Naive B cell (primary cell): ENCODE measurements around the gene SYT4. TPM values are rescaled to one million over a fixed set of nuclear protein-coding genes. Genes with fewer than 3 reads are reported as not detected.
"Not testable (repeated sequence)": the region's sequence is repeated elsewhere in the genome, so short reads cannot be mapped to it uniquely, and the experiment has no call there.

Experiments used
- ATAC-seq, 2 donors: fragments of 150-1000 bp; cut with Tn5 transposase; 2 replicates each; pipeline ENCODE4 v1.10.0; 2021; ENCODE audit warnings: low read depth in 2 of 2, mild to moderate bottlenecking in 2 of 2, moderate library complexity in 2 of 2
- DNase-seq: peaks from one replicate; pipeline ENCODE4 v3.0.0; 2022
- H3K27ac Mint-ChIP-seq, 6 donors: one replicate each; pipeline ENCODE4 v1.8.0; 2020 to 2022; ENCODE audit warnings: mild to moderate bottlenecking in 6 of 6, mixed read lengths in 6 of 6, moderate library complexity in 5 of 6, inconsistent platforms in 2 of 6
- H3K27me3 Mint-ChIP-seq, 3 donors: one replicate each; pipeline ENCODE4 v1.8.0; 2021 to 2022; ENCODE audit warnings: mixed read lengths in 3 of 3, mild to moderate bottlenecking in 1 of 3
- H3K36me3 Mint-ChIP-seq, 2 donors: one replicate each; pipeline ENCODE4 v1.8.0; 2020 to 2022; ENCODE audit warnings: mixed read lengths in 2 of 2, inconsistent platforms in 1 of 2, mild to moderate bottlenecking in 1 of 2
- H3K4me1 Mint-ChIP-seq, 3 donors: one replicate each; pipeline ENCODE4 v1.8.0; 2020 to 2022; ENCODE audit warnings: mixed read lengths in 3 of 3, inconsistent platforms in 1 of 3, mild to moderate bottlenecking in 1 of 3, moderate library complexity in 1 of 3
- H3K4me3 Mint-ChIP-seq, 8 donors: one replicate each; pipeline ENCODE4 v1.8.0; 2020 to 2022; ENCODE audit warnings: mild to moderate bottlenecking in 8 of 8, mixed read lengths in 8 of 8, moderate library complexity in 8 of 8, inconsistent platforms in 2 of 8
- H3K9me3 Mint-ChIP-seq, 7 donors: one replicate each; pipeline ENCODE4 v1.8.0; 2020 to 2022; ENCODE audit warnings: mixed read lengths in 7 of 7, mild to moderate bottlenecking in 5 of 7, inconsistent platforms in 2 of 7, moderate library complexity in 1 of 7
- polyA plus RNA-seq, 6 donors: library from polyadenylated mRNA; unstranded; fragments of 300-500 nt; fragmentation: Illumina TruSeq; gene quantifications; one replicate each; pipeline ENCODE4 v1.2.3, GENCODE V29; 2021; ENCODE audit warnings: low read depth in 6 of 6

SYT4 gene
- polyA plus RNA-seq, result not detected

DNA sequence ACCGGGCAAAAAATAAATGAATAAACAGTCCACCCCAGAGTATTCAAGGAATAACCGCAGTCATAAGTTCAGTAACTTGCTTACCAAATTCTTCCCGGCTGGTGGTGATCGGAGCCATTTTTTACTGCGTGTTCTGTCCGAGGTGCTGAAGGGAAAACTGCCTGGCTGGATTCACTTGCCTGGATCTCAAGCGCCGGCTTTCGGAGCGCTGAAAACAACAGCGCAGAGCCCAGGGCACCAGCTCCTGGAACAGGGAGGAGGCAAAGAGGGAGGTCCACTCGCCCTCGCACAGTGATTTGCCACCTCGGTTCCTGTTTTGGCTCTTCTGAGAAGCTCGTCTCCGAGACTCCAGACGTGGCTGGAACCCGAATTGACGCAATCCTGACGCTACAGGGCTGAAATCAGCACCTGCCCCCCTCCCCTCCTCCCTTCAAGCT lies at the start of gene SYT4:
TSS of gene SYT4 (minus strand) at position 327 of the 437 bp plus-strand sequence. CDS start at position 118, 209 bp downstream.
- Mint-ChIP-seq H3K27me3 (peaks cover 19 to 28% (median 24%) of the 10 kb centered on the region in 3 donors), H3K36me3 (no peaks in the 10 kb centered on the region), H3K27ac (no peak within 1 kb of the TSS), H3K4me3 (no peak within 1 kb of the TSS), H3K9me3 (no peaks in the 10 kb centered on the region), H3K4me1 (no peaks in the 10 kb centered on the region)
- DNase-seq (no peak), ATAC-seq (peak in 1 of 2 donors; percentile 23)

GRCh38 chr18:43322132-43322531 lies 44.8 kb upstream of the SYT4 start:
- Mint-ChIP-seq H3K4me3 (no peak overlapping the region), H3K9me3 (peaks cover 0 to 5% (median 0%) of the 10 kb centered on the region in 7 donors), H3K27ac (no peak overlapping the region), H3K4me1 (no peaks in the 10 kb centered on the region), H3K36me3 (no peaks in the 10 kb centered on the region), H3K27me3 (no peaks in the 10 kb centered on the region)
- DNase-seq (no peak), ATAC-seq (no peak)

DNA sequence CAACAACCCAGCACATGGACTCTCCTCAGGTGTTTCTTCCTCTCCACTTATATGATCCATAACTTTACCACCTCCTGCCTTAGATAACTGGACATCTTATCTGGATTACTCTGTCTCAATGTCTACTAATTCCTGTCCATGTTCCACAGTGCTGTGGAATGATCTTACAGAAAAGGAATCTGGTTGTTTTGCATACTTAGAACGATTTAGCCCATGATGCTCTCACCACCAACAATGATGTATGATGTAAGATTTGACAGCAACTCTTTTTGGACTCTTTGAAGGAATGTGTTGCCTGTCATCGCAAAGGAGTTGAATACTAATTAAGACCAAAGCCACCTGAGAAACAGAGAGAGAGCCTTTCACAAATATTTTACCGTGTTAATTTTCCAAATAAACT lies 37.7 kb upstream of the SYT4 start:
- Mint-ChIP-seq H3K4me1 (no peaks in the 10 kb centered on the region), H3K9me3 (no peaks in the 10 kb centered on the region), H3K36me3 (no peaks in the 10 kb centered on the region), H3K27me3 (no peaks in the 10 kb centered on the region), H3K27ac (no peak overlapping the region), H3K4me3 (no peak overlapping the region)
- ATAC-seq (no peak), DNase-seq (no peak)

DNA sequence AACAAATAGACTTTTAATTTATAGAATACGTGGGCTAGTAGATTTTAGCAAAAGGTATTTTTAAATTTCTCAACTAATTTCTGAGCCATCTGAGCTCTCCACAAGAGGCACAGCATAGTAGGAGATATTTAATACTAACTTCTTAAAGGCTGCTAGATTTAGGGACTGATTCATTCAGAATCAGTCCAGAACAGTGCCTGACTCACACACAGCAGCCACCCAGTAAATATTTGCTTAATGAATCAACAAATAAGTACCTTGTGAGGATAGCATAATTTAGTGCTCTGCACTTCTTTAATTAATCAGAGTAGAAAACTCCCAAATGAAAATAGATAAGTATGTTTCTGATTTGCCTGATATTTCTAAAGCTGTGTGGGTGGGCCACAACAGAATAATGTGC lies 35.6 kb upstream of the SYT4 start:
- no peak overlapping the region for H3K27ac Mint-ChIP-seq
- ATAC-seq, result no peak
- H3K36me3 Mint-ChIP-seq, result no peaks in the 10 kb centered on the region
- no peak for DNase-seq
- no peaks in the 10 kb centered on the region for H3K4me1 Mint-ChIP-seq
- H3K4me3 Mint-ChIP-seq, result no peak overlapping the region
- no peaks in the 10 kb centered on the region for H3K27me3 Mint-ChIP-seq
- no peaks in the 10 kb centered on the region for H3K9me3 Mint-ChIP-seq

GRCh38 chr18:43310239-43310638 lies 32.9 kb upstream of the SYT4 start:
- H3K4me3 Mint-ChIP-seq, result no peak overlapping the region

DNA sequence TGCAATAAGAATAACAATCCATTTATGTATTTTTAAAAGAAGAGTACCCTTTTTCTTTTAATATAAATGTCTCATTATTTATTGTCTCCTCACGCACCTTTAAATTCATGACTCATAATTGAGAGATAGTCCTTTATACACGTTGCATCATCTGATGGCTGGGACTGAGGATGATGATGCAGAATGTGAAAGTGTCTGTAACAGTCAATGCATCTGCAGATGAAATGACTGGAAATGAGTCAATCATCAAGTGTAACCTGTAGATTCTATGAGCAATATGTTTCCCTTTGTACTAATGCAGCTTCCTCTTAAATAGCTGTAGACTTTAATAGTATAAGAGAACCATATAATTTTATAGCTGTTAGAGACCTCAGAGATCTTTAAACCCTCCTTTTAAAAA lies 26.1 kb upstream of the SYT4 start:
- ATAC-seq, result no peak
- peaks cover 0 to 9% (median 0%) of the 10 kb centered on the region in 7 donors for H3K9me3 Mint-ChIP-seq
- no peaks in the 10 kb centered on the region for H3K27me3 Mint-ChIP-seq
- DNase-seq, result no peak
- no peak overlapping the region for H3K27ac Mint-ChIP-seq
- no peaks in the 10 kb centered on the region for H3K36me3 Mint-ChIP-seq
- no peaks in the 10 kb centered on the region for H3K4me1 Mint-ChIP-seq
- H3K4me3 Mint-ChIP-seq, result no peak overlapping the region

More at GRCh38 chr18:43310239-43310638, 32.9 kb upstream of the SYT4 start:
- Mint-ChIP-seq H3K27ac (no peak overlapping the region), H3K27me3 (no peaks in the 10 kb centered on the region), H3K36me3 (no peaks in the 10 kb centered on the region), H3K4me1 (no peaks in the 10 kb centered on the region), H3K9me3 (no peaks in the 10 kb centered on the region)
- ATAC-seq, result no peak
- no peak for DNase-seq

- not testable (repeated sequence) for H3K4me3 Mint-ChIP-seq, H3K27ac Mint-ChIP-seq, H3K36me3 Mint-ChIP-seq
Observed at GRCh38 chr18:43286187-43286586, 8.9 kb upstream of the SYT4 start.

DNA sequence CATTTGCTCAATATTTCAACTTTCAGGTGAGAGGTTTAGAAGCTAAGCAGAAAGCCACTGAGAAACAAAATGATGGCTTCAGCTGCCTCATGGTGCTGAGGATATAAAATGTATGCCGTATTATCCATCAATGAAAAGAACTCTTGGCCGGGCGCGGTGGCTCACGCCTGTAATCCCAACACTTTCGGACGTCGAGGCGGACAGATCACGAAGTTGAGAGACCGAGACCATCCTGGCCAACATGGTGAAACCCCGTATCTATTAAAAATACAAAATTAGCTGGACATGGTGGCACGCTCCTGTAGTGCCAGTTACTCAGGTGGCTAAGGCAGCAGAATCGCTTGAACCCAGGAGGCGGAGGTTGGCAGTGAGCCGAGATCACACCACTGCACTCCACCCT lies 6.0 kb upstream of the SYT4 start:
- H3K36me3 Mint-ChIP-seq, result no peaks in the 10 kb centered on the region
- H3K4me3 Mint-ChIP-seq, result no peak overlapping the region
- DNase-seq, result no peak
- no peak overlapping the region for H3K27ac Mint-ChIP-seq
- H3K4me1 Mint-ChIP-seq, result no peaks in the 10 kb centered on the region
- H3K9me3 Mint-ChIP-seq, result no peaks in the 10 kb centered on the region
- peaks cover 0 to 6% (median under 1%) of the 10 kb centered on the region in 3 donors for H3K27me3 Mint-ChIP-seq
- ATAC-seq, result no peak

More at GRCh38 chr18:43286187-43286586, 8.9 kb upstream of the SYT4 start:
- H3K4me1 Mint-ChIP-seq, ATAC-seq, H3K27me3 Mint-ChIP-seq, H3K9me3 Mint-ChIP-seq, DNase-seq: not testable (repeated sequence)

DNA sequence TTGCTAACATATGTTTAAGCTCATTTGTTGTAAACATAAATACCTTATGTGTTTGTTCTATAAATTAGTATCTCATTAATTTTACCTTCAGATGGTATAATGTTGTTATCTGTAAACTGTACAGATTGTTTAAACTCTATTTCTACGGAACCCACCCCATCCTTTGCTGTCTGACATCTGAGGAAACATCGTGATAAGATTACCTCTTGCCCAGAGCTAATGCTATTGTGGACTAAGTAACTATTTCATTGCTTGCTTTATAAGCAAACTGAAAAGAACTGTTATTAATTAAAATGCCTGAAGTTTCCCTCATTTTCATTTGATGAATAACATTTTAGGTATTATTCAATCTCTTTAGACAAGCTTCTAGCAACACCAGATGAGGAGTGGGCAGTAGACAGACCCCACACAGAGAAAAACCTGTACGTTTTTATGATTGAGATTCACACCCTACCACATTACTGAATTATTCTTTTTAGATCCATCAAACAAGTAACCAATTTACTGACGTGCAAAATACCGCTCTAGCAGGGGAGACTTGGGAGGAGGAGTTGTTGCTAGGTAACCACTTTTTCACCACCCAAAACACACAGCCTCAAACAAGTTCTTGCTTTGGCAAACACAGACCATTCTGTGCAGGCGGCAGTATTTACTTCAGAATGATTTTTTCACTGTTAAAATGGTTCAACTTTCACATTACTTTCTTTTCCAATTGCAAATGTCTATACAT lies 1.9 kb upstream of the SYT4 start:
- Mint-ChIP-seq H3K9me3 (no peaks in the 10 kb centered on the region), H3K36me3 (no peaks in the 10 kb centered on the region), H3K27ac (no peak overlapping the region), H3K4me1 (no peaks in the 10 kb centered on the region), H3K4me3 (no peak overlapping the region), H3K27me3 (peaks cover 19 to 23% (median 22%) of the 10 kb centered on the region in 3 donors)
- ATAC-seq (peak in 1 of 2 donors; percentile 41), DNase-seq (no peak)

DNA sequence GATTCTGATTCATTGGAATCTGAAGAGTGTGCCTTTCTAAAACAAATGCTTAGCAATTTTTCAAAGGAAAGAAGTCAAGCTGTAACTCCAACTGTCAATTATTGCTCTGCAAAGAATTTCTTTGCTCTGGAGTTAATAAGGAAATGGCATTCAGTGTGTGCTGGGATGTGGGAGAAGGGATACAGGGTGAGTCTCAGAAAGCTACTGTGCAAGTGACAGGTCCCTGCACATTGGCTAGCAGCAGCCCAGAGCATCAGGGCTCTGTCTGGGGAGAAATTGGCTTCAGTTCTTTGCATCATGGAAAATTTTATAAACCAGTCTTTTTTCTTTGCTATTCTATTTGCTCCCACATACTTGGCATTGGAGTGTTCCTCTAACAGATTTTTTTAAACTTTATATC lies 1.1 kb upstream of the SYT4 start:
- DNase-seq (no peak), ATAC-seq (no peak)
- Mint-ChIP-seq H3K4me3 (no peak overlapping the region), H3K4me1 (no peaks in the 10 kb centered on the region), H3K27me3 (peaks cover 19 to 28% (median 24%) of the 10 kb centered on the region in 3 donors), H3K9me3 (no peaks in the 10 kb centered on the region), H3K36me3 (no peaks in the 10 kb centered on the region), H3K27ac (no peak overlapping the region)

- DNase-seq (no peak), ATAC-seq (no peak)
- Mint-ChIP-seq H3K27ac (no peak overlapping the region), H3K4me3 (no peak overlapping the region), H3K4me1 (no peaks in the 10 kb centered on the region), H3K36me3 (no peaks in the 10 kb centered on the region), H3K9me3 (no peaks in the 10 kb centered on the region), H3K27me3 (peaks cover 19 to 28% (median 24%) of the 10 kb centered on the region in 3 donors)
Observed at GRCh38 chr18:43276491-43276890, 799 bp downstream of the SYT4 start.

GRCh38 chr18:43275546-43275945 lies 1.7 kb downstream of the SYT4 start:
- H3K9me3 Mint-ChIP-seq, result no peaks in the 10 kb centered on the region

DNA sequence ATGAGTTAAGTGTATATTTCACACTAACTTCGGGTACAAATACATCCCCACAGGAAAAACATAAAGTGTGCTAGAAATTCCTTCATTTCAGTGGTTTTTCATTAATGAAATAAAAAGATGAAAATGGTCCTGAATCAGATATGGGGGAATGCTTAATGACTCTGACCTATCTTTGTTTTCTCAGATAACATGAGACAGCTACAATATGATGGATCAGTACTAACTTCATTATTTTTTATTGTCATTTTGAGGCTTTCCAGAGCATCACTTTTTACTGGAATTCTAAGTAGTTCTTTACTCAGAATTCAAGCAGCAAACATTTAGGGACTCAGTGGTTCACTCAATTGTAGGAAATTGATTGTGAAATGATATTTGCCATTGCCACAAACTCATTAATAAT lies 2.8 kb downstream of the SYT4 start:
- peaks cover 19 to 28% (median 24%) of the 10 kb centered on the region in 3 donors for H3K27me3 Mint-ChIP-seq

More at GRCh38 chr18:43275546-43275945, 1.7 kb downstream of the SYT4 start:
- Mint-ChIP-seq H3K4me1 (no peaks in the 10 kb centered on the region), H3K36me3 (no peaks in the 10 kb centered on the region), H3K27ac (no peak overlapping the region), H3K4me3 (no peak overlapping the region), H3K27me3 (peaks cover 19 to 28% (median 24%) of the 10 kb centered on the region in 3 donors)
- ATAC-seq (no peak), DNase-seq (no peak)

DNA sequence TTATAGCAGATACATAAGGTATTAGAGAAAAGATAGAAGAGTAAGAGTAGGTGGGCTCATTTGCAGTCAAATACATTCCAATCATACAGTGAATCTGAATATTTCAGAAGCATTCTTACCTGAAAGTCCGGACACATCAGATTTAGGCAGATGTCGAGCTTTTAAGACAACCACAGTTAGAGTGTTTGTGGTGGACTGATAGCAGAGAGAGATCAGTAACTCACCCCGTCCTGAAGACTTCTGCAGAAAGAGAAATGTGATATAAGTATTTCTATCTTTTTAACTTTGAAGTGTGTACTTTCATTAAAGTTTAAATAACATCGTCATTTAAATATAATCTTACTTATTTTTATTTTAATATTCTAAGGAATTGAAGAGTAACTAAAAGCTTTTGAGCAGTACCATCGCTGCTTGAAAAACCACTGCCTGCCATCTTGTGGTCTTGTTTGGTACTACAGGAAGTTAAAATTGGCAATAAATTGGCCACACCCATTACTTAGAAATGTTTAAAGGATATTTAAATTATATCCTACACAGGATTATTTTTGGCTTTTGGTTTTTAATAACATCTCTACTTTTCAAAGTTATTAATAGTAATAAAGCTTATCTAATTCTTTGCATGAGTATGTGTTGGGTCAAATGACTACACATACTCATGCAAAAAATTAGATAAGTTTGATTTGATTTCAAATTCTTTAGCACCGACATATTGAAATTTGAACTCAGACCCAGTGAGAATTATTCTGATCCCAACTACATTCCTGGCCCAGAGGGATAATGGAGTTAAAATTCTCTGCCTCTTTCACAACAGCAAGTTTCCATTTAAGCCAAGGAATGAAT lies 5.5 kb downstream of the SYT4 start:
- Mint-ChIP-seq H3K27ac (no peak overlapping the region), H3K36me3 (no peaks in the 10 kb centered on the region), H3K4me3 (no peak overlapping the region), H3K9me3 (no peaks in the 10 kb centered on the region), H3K4me1 (no peaks in the 10 kb centered on the region), H3K27me3 (peaks cover 4 to 15% (median 14%) of the 10 kb centered on the region in 3 donors)
- DNase-seq, result peak; percentile 10
- ATAC-seq, result peak in 1 of 2 donors; percentile 40

More for the DNA sequence above, 2.8 kb downstream of the SYT4 start:
- no peak for DNase-seq
- Mint-ChIP-seq H3K27ac (no peak overlapping the region), H3K4me3 (no peak overlapping the region), H3K36me3 (no peaks in the 10 kb centered on the region), H3K9me3 (no peaks in the 10 kb centered on the region), H3K4me1 (no peaks in the 10 kb centered on the region)
- ATAC-seq, result no peak
